ENCODE results near the gene ARMC5. TPM values are rescaled to one million over a fixed set of nuclear protein-coding genes. Genes with fewer than 3 reads are reported as not detected.
"Not testable (repeated sequence)": the region's sequence is repeated elsewhere in the genome, so short reads cannot be mapped to it uniquely, and the experiment has no call there.

Gene ARMC5, protein sequence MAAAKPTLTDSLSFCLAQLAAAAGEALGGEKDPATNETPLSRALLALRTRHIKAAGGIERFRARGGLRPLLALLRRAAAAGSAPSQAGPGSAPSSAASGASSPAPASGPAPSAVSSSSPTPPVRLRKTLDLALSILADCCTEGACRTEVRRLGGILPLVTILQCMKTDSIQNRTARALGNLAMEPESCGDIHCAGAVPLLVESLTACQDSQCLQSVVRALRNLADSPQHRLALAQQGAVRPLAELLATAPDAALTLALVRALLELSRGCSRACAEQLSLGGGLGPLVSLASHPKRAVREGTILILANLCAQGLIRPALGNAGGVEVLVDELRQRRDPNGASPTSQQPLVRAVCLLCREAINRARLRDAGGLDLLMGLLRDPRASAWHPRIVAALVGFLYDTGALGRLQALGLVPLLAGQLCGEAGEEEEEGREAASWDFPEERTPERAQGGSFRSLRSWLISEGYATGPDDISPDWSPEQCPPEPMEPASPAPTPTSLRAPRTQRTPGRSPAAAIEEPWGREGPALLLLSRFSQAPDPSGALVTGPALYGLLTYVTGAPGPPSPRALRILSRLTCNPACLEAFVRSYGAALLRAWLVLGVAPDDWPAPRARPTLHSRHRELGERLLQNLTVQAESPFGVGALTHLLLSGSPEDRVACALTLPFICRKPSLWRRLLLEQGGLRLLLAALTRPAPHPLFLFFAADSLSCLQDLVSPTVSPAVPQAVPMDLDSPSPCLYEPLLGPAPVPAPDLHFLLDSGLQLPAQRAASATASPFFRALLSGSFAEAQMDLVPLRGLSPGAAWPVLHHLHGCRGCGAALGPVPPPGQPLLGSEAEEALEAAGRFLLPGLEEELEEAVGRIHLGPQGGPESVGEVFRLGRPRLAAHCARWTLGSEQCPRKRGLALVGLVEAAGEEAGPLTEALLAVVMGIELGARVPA
- total RNA-seq: 25.1 TPM

DNA sequence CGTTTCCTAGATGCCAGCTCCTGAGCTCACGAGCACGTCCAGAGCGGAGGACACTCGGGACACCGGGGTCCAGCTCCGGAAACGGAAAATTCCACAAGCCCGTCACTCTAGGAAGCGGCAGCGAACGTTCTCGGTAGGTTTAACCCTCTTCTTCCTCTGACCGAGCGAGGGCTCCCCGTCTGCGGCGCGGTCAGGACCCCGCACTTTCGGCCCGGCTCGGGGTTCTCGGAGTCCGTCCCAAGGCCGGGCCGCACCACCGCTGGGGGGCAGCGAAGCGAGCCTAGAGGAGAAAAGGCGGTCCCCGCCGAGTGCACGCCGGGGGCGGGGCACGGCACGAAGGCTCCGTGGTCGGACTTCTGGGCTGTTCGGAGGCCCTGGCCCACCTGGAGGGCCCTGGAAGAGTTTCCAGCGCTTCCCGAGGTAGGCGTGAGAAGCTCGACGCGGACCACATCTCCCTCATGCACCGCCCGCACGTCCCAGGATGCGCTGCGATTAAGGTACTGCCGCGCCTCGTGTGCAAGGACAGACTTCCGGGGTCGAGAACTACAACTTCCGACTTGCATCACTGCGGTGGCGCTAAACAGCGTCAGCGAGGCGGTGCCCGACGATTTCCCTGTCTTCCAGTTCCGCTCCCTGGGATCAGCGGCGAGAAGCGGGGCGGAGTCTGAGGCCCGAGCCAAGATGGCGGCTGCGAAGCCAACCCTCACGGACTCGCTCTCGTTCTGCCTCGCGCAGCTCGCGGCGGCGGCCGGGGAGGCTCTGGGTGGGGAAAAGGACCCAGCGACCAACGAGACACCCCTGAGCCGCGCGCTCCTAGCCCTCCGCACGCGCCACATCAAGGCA is at the start of gene ARMC5:
Gene ARMC5, plus strand, starts transcription at position 658 of the 843 bp plus-strand sequence. Its CDS starts 24 bp downstream, at position 682.
- DNase-seq (ENCODE audit: low spot score) (peak; percentile 98), ATAC-seq (peak; percentile 71)

DNA sequence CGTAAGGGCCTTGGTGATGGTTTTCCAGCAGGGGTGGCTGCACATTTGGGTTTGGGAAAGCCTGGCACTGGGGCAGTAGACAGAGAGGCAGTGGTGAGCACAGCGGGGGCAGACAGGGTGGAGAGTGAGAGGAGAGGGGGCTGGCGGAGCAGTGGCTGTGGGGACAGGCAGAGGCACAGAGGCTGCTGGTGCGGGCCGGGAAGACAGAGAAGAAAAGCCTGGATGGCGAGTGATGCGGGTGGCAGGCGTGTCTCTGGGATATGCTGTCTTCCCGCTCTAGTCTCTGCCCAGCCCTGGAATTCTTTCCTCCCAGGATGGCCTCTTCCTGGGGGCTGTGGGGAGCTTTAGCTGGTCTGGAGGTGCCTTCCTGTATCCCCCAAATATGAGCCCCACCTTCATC is 49.2 kb upstream of the ARMC5 start:
- ATAC-seq: no peak
- no peak for DNase-seq (ENCODE audit: low spot score)

DNA sequence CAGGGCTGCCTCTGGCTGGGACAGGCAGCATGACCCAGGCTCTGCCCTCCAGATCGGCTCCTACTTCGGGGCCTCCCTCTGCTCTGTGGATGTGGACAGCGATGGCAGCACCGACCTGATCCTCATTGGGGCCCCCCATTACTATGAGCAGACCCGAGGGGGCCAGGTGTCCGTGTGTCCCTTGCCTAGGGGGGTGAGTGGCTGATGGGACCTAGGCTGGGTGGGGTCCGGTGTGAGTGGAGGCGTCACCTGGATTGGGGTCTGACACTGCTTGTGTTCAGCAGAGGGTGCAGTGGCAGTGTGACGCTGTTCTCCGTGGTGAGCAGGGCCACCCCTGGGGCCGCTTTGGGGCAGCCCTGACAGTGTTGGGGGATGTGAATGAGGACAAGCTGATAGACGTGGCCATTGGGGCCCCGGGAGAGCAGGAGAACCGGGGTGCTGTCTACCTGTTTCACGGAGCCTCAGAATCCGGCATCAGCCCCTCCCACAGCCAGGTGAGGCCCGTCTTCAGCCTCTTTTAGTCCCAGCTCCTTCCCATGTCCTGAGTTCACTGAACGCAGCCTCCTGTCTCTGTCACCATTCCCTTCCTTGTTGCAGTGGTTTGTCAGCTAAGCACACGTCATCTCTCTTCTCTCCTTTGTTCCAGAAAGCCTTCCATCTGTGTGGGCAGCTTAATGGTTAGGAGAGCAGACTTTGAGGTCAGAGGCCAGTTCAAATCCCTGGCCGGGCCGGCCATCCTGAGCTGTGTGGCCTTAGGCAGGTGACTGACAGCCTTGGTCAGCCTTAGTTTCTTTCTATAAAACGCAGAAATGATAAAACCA is 48.1 kb upstream of the ARMC5 start:
- ATAC-seq: no peak

DNA sequence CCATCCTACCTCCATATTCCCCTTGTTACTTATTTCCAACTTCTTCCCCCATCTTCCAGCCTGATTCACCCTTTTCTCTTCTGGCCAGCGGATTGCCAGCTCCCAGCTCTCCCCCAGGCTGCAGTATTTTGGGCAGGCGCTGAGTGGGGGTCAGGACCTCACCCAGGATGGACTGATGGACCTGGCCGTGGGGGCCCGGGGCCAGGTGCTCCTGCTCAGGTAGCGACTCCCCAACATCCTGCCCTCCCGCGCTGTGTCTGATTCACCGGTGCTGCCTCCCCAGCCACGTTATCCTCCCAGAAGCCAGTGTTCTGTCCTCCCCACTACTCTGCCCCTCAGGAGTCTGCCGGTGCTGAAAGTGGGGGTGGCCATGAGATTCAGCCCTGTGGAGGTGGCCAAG is 46.6 kb upstream of the ARMC5 start:
- DNase-seq (ENCODE audit: low spot score) (no peak), ATAC-seq (no peak)

More for the DNA sequence above, 48.1 kb upstream of the ARMC5 start:
- no peak for DNase-seq (ENCODE audit: low spot score)

DNA sequence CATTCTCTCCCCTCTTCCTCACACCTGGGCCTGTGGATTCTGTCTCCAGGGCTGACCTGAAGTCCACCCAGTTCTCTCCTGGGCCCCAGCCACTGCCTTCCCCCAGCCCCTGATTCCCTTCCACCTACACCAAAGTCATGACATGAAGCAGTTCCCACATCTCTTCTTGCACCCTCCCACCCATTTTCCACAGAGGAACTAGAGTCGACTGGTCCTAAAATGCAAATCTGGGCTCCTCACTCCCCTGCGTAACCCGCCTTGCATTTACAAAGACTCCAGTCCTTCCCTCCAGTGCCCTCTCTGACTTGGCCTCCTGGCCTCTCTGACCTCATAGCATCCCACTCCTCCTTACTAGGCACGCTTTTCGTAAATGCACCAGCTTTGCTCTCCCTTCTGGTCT is 45.9 kb upstream of the ARMC5 start:
- no peak for DNase-seq (ENCODE audit: low spot score)
- no peak for ATAC-seq

DNA sequence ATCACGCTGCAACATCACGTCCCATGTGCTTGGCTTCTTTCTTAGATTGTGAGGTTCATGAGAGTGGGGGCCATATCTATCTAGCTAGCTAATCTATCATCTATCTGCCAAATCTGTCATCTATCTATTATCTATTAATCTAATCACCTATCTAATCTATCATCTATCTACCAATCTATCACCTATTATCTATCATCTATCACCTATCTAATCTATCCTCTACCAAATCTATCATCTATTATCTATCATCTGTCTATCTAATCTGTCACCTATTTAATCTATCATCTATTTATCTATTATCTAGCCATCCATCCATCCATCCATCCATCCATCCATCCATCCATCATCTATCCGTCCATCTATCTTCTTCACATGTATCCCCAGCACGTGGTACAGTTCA is 45.4 kb upstream of the ARMC5 start:
- DNase-seq (ENCODE audit: low spot score) (no peak), ATAC-seq (no peak)

DNA sequence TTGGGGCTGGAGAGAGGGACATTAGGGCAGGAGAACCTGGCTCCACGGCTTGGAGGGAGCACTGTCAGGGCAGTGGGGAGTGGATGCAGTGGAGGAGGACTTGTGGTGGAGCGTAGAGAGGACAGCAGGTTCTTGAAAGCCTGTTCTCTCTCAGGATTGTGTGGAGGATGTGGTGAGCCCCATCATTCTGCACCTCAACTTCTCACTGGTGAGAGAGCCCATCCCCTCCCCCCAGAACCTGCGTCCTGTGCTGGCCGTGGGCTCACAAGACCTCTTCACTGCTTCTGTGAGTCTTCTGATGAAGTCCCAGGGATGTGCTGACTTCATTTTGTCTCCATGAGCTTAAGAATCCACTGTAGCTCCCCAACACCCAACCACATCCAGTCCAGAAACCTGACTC is 44.6 kb upstream of the ARMC5 start:
- DNase-seq (ENCODE audit: low spot score) (no peak), ATAC-seq (no peak)

DNA sequence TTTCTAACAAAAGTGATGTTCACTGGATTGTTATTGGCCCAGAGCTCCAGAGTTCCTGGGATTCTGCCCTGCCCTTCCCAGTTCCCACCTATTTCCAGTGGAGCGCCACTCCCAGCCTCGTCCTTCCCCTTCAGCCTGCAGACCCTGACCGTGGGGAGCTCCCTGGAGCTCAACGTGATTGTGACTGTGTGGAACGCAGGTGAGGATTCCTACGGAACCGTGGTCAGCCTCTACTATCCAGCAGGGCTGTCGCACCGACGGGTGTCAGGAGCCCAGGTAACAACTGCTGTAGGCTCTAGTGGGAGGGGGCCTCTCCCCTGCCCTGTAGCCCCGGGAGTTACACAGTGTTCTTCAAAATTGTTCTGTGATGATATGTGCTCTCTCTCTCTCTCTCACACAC is 42.9 kb upstream of the ARMC5 start:
- ATAC-seq (no peak), DNase-seq (ENCODE audit: low spot score) (no peak)

DNA sequence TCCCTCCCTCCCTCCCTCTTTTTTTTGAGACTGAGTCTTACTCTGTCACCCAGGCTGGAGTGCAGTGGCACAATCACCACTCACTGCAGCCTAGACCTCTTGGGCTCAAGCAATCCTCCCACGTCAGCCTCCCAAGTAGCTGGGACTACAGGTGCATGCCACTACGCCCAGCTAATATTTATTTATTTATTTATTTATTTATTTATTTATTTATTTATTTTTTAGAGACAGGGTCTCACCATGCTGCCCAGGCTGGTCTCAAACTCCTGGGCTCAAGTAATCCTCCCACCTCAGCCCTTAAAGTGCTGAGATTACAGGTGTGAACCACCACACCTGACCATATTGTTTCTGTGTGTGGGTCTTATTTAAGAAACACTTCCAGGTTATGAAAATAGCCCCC is 42.3 kb upstream of the ARMC5 start:
- not testable (repeated sequence) for DNase-seq (ENCODE audit: low spot score); ATAC-seq

DNA sequence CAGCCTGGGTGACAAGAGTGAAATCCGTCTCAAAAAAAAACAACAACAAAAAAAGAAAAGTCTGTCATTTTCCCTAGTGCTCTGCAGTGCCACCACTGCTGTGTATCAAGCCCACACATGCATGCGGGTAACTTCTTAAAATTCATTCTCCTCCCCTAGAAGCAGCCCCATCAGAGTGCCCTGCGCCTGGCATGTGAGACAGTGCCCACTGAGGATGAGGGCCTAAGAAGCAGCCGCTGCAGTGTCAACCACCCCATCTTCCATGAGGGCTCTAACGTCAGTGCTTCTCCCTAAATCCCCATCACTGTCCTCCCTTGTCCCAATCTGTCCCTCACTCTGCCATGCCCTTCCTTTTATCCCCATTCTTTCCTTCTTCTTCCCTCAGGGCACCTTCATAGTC is 41.4 kb upstream of the ARMC5 start:
- DNase-seq (ENCODE audit: low spot score) (no peak), ATAC-seq (no peak)

DNA sequence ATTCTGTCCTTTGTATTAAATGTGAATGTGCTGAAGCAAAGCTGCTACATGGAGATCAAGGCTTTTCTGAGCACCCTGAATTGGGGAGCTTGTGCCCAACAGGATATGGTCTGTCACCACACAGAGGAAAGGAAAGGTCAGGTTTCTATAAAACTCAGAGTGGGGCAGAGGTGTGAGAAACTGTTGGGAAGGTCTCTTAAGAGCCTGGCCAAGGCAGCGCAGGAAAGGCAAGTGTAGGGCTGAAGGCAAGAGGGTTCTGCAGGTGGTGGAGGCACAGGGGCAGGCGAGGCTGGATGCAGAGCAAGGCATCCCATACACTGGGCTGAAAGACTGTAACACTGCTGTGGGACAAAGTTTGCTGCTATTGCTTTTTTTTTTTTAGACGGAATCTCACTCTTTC is 39.3 kb upstream of the ARMC5 start:
- DNase-seq (ENCODE audit: low spot score) (no peak), ATAC-seq (no peak)

DNA sequence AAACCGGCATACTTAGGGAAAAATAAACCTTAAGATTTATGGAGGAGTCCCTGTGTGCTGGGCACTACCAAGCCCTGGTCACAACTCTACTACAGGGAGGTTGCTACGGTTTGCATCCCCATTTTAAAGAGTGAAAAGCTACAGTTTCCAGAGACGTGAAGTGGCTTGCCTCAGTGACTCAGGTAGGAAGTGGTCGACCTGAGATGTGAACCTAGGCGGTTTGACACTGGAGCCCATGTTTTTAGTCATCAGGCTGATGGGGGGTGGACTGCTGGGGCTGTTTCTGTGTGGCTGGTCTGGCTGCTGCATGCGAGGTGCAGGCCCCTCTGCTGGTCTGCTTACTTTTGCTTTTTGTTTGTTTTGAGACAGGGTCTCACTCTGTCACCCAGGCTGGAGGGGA is 37.7 kb upstream of the ARMC5 start:
- no peak for DNase-seq (ENCODE audit: low spot score)
- no peak for ATAC-seq

DNA sequence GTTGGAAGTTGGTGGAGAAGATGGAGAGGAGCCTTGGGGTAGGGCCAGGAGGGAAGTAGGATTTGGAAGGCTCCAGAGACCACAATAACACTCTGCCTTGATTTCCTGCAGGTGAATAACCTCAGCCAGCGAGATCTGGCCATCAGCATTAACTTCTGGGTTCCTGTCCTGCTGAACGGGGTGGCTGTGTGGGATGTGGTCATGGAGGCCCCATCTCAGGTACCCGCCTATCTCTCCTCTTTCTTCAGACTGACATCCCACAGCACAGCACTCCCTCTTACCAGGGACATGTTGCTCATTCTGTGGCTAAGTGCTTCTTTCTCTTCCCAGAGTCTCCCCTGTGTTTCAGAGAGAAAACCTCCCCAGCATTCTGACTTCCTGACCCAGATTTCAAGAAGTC is 36.1 kb upstream of the ARMC5 start:
- no peak for ATAC-seq
- no peak for DNase-seq (ENCODE audit: low spot score)

DNA sequence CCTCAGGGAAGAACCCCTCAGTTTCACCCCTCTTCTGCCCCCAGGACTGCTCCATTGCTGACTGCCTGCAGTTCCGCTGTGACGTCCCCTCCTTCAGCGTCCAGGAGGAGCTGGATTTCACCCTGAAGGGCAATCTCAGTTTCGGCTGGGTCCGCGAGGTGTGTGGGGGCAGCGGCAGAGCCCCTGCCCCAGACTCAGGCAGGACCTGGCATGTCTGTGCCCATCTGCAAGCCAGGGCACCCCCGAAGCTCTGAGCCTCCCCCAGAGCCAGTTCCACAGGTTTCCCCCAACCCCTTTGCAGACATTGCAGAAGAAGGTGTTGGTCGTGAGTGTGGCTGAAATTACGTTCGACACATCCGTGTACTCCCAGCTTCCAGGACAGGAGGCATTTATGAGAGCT is 35.5 kb upstream of the ARMC5 start:
- DNase-seq (ENCODE audit: low spot score): no peak
- no peak for ATAC-seq

DNA sequence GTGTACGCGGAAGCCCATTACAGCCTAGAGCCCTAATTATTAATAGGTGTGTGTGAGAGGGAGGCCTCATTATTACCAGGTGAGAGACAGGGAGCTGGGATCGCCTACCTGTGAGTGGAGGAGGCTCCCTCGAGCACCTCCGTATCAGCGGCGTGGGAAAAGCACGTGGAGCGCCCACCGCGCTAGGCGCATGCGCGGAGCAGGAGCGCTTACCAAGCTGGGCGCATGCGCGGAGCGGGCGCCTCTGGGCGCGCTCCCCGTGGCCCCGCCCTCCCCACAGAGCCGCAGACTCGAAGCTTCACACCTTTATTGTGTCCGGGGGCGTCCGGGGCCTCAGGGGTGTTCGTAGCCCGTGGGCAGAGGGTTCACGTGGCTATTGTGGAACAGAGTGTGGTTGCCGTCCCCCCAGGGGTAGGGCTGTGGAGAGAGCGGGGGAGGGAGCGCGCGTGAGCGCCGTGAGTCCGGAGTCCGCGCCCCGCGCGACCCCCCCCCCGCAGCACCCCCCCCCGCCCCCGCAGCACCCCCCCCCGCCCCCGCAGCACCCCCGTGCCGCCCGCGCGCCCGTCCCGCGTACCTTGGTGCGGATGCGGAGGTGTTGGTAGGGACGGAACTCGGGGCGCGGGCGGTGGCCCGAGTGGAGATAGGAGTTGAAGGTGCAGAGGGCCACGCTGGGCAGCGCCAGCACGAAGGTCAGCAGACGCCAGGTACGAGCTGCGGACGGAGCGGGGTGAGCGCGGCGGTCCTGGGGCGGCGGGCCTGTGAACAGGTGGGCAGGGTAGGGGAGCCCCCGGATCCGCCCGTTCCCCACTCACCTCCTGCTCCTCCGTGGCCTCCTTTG is 31.6 kb upstream of the ARMC5 start:
- DNase-seq (ENCODE audit: low spot score): peak; percentile 75
- peak; percentile 82 for ATAC-seq

DNA sequence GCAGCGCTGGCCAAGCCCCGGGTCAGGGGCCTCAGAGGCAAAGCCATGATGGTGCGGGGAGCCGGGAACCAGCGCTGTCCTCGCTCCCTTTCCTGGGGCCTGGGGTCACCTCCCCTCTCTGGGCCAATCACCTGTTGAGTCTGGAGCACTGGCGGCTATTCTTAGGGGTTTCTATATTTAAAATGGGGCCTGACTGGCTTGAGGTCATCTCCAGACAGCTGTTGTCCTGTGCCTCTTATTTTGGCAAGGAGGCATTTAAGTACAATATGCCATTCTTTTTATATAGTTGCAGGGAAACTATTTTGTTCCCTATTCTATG is 31.1 kb upstream of the ARMC5 start, which contains the start of gene COX6A2:
Gene COX6A2, minus strand, starts transcription at position 82 of the 319 bp plus-strand sequence. Its CDS starts 35 bp downstream, at position 47.
- ATAC-seq (peak; percentile 56), DNase-seq (ENCODE audit: low spot score) (no peak)

DNA sequence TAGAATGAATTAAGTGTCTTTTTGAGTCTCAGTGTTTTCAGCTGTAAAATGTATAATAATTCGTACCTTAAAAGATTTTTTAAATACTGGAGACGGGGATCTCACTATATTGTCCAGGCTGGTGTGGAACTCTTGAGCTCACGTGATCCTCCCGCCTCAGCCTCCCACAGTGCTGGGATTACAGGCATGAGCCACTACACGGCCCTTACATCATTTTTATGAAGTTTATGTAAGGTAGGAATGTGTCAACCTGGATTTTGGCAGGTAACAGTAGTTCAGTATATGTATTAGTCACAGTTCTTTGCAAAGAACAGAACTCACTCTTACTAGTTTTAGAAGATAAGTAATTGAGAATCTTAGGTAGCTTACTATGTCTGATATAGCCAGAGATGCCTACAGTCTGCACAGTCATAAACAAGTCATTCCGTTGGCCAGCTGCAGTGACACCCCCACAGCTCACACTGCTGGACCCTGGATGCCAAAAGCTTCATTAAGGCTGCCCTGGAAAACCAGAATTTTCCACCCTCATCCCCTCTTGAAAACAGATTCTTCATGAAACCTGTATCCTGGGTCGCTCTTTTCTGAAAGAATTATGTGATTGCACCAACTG is 30.6 kb upstream of the ARMC5 start:
- DNase-seq (ENCODE audit: low spot score): no peak
- ATAC-seq: peak; percentile 8

DNA sequence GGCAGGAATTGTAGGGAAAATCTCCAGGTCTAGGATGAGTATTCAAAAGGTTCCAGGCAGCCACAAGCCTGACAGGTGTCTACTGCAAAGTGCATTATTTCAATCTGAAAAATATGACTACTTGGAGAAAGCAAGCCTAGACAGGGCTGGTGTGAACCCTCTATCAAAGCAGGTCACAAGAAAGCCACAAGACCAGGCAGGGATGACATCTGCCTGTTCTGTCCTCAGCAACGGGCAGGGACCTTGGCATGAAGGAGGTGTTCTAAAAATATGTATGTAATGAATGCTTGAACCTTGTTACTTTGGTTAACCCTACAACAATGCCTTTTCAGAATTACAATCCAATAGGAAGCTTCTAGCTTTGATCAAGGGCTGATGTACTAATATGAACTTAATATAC is 30.0 kb upstream of the ARMC5 start:
- DNase-seq (ENCODE audit: low spot score) (no peak), ATAC-seq (no peak)

DNA sequence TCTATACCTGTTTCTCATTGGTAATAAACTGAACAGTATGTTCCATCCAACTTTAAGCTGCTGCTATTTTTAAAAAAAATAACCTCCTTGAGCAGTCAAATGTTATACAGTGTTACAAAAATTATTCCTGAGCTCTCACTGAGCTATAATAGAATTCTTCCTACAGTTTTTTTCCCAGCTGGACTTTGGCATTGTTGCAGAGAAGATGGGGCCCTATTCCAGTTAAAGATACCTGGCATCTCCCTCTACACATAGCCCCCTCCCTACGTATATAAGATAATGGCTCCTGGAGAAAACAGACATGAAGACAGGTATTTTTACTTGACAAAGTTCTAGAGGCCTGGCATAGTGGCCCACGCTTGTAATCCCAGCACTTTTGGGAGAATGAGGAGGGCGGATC is 29.5 kb upstream of the ARMC5 start:
- ATAC-seq: no peak
- DNase-seq (ENCODE audit: low spot score): no peak

All from left lobe of liver (tissue), 2 donors.